Loucy (cell line): ENCODE data around the gene ANXA6.

Source experiments
- CTCF ChIP-seq: fragments of 200-600 bp; sonication (generic); conservative IDR thresholded peaks from 2 replicates; pipeline ENCODE4 v1.5.1; 2014; ENCODE audit warnings: mild to moderate bottlenecking, antibody characterized with exemption, low read length
- EZH2phosphoT487 ChIP-seq: fragments of 200-600 bp; IDR thresholded peaks from 2 replicates; pipeline ENCODE4 v1.6.1; 2018; ENCODE audit warnings: antibody characterized with exemption, mild to moderate bottlenecking, moderate library complexity, borderline replicate concordance

GRCh38 chr5:151181818-151182523 lies 24.4 kb upstream of the ANXA6 start:
- TF ChIP-seq CTCF (no peak), EZH2phosphoT487 (no peak)
